CD4-positive, alpha-beta T cell treated with Interferon alpha-2 for 1 hour (primary cell): ENCODE measurements around the gene ANO1.
A peak's percentile ranks its signal among the peaks of the same experiment; 100 is the strongest.
"Not testable (repeated sequence)": the region's sequence is repeated elsewhere in the genome, so short reads cannot be mapped to it uniquely, and the experiment has no call there.

Experiments used
- DNase-seq, 2 donors: peaks; one replicate each; pipeline ENCODE4 v3.0.0-alpha.2; 2020 to 2022

Gene ANO1

GRCh38 chr11:70194792-70195791 lies 117.0 kb downstream of the ANO1 start:
- DNase-seq: no peak

DNA sequence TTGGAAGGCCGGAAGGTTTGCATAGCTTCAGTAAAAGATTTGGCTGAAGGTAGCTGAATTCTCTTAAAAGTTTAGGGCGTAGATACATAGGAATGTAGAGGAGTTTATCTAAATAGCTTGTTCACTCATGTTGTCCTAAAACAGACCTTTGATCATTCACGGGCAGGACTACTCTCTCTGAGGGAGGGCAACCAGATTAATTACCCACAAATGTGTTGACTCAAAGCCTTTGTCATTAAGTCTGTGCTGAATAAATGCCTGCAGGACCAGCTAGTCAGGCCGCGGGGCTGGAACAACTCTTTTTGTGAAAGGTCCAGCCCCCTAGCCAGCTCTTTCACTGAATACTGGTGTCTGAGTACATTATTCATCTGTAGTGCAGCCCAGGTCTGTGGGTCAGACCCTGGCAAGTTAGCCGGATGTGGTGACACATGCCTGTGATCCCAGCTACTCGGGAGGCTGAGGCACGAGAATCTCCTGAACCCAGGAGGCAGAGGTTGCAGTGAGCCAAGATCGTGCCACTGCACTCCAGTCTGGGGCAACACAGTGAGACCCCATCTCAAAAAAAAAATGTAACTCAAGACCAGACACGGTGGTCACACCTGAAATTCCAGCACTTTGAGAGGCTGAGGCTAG lies 122.2 kb downstream of the ANO1 start:
- DNase-seq: no peak

DNA sequence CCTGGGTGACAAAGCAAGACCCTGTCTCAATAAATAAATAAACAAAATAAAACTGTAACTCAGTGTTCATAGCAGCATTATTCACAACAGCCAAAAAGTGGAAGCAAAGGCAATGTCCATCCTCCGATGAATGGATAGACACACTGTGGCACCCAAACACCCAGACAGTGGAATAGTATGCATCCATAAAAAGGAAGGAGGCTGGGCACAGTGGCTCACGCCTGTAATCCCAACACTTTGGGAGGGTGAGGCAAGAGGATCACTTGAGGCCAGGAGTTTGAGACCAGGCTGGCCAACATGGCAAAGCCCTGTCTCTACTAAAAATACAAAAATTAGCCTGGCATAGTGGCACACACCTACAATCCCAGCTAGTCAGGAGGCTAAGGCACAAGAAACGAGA lies 122.9 kb downstream of the ANO1 start:
- not testable (repeated sequence) for DNase-seq

DNA sequence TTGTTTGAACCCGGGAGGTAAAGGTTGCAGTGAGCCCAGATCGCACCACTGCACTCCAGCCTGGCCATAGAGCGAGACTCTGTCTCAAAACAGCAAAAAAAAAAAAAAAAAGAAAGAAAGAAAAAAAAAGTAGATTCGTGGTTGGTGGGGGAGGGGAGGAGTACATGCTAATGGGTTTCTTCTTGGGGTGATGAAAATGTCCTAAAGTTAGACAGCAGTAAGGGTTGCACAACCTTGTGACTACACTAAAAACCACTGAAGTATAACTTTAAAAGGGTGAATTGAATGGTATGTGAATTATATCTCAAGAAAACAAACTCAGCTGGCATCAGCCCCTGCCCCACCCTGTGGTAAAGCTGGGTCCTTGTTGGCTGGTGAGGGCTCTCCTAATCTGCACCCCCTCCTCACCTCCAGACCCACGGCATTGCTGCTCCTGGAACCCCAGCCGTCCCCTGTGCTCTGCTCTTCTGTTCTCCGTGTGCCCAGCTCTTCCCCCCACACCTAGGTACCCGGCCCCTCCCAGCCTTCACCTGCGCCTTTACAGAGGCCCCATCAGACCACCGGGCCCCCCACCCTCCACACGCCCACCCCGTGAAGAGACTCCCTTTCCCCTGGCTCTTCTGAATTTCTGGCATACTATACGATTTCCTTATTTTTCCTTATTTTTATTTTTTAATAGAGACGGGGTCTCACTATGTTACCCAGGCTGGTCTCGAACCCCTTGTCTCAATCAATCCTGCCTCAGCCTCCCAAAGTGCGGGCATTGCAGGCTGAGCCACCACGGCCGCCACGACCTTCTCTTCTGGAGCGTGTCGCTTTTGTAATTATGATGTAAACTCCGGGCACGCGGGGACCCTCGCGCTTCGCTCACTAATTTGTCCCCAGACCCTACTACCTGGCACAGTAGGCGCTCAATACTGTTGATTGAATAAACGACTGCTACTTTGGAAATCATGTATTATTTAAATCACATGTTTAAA lies 124.1 kb downstream of the ANO1 start:
- DNase-seq: no peak

- DNase-seq: peak; percentile 92 to 94
Observed at GRCh38 chr11:70202920-70203750, 125.0 kb downstream of the ANO1 start, which contains the start of gene FADD. FADD (plus strand) TSS chr11:70203296; CDS start chr11:70203460, 164 bp downstream.

- DNase-seq: peak; percentile 84 to 89
Observed at GRCh38 chr11:70203751-70204465, 125.8 kb downstream of the ANO1 start.

DNA sequence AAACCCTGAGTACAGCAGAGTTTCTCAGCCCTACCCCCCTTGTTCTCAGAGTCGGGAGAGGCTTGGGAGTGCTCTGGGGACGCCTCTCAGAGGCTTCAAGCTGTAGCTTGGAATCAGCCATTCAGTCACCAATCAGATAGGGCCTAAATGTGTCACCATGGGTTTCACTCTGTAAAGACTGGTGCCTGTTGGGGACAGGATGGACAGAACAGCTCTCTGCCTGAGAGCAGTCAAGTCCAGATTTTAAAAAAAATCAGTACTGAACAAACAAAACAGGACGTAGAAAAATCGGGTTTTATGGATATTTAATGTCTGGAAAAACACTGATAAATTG lies 126.3 kb downstream of the ANO1 start:
- peak in 1 of 2 donors; percentile 3 for DNase-seq

GRCh38 chr11:70205049-70205725 lies 127.1 kb downstream of the ANO1 start:
- DNase-seq: no peak

GRCh38 chr11:70205766-70206165 lies 127.6 kb downstream of the ANO1 start:
- DNase-seq: no peak

GRCh38 chr11:70206226-70206981 lies 128.3 kb downstream of the ANO1 start:
- no peak for DNase-seq

DNA sequence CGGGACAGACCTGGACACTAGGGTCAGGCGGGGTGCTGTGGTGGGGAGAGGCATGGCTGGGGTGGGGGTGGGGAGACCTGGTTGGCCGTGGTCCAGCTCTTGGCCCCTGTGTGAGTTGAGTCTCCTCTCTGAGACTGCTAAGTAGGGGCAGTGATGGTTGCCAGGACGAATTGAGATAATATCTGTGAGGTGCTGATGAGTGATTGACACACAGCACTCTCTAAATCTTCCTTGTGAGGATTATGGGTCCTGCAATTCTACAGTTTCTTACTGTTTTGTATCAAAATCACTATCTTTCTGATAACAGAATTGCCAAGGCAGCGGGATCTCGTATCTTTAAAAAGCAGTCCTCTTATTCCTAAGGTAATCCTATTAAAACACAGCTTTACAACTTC lies 128.9 kb downstream of the ANO1 start:
- no peak for DNase-seq

- DNase-seq: no peak
Observed at GRCh38 chr11:70207531-70208131, 129.5 kb downstream of the ANO1 start.

GRCh38 chr11:70209391-70209912 lies 131.3 kb downstream of the ANO1 start:
- no peak for DNase-seq

GRCh38 chr11:70210051-70210501 lies 132.0 kb downstream of the ANO1 start:
- DNase-seq: no peak

GRCh38 chr11:70210530-70210929 lies 132.4 kb downstream of the ANO1 start:
- no peak for DNase-seq

DNA sequence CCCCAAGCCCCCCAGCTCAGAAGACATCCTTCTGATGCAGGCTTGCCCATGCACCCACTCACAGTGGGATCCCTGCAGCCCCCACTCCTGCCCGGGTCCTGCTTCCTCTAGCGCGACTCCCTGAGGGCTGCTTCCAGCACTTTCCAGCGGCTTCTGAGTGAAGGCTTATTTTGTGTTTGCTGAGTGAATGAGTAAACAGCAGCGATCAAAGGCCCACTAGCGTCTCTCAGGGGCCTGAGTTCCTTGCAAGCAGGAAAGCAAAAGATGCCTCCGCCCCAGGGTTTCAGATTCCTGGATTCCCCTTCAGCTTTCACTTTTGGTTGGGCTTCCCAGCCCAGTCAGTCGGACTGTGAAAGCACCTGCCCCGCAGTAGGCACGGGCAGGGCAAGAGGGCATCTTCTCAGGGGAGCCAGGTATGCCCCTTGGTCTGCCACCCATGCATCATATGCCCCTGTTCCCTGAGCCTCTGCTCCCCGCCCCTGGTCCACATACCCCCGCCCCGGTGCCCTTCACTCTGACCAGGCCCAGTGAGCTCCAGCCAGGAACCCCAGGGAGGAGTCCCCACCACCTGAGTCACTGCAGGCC lies 134.2 kb downstream of the ANO1 start:
- DNase-seq: no peak

DNA sequence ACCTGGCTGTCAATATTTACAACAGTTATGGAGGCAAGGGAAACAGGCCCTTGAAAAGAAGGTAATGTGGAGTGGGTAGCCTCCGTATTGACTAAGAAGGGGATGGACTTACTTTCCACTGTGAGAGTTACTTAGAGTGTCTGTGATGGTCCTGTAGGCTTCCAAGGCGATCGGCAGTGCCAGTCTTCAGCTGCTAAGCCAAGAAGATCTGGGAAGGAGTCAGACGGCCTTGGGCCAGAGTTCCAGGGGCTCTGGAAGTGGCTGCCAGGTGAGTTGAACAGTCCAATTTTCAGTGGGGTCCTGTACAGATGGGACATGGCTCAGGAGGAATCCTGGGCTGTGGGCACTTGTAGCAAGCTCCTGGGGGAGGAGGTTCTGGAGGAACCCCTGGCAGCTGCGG lies 139.3 kb downstream of the ANO1 start:
- not testable (repeated sequence) for DNase-seq

DNA sequence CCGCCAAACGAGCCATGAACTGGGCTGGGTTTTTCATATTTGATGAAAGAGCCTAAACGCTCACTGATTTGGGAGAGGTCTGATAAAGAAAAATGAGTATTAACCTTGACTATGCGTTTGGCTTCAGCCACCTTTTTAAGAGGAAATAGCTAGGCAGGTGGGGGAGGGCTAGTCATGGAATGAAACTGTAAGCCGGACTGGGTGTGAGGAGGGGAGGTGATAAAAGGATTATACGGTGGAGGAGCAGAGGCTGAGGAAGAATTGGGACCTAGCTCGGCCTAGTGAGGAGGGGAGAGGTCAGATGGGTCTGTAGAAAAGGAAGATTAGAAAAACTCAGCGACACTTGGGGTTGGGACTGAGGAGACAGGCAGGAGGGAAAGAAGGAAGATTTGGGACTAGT lies 140.0 kb downstream of the ANO1 start:
- DNase-seq: not testable (repeated sequence)

GRCh38 chr11:70220136-70220535 lies 142.0 kb downstream of the ANO1 start:
- DNase-seq: no peak
